Measurements from ENCODE around the gene UEVLD.

GRCh38 chr11:18526521-18527296, 61.8 kb downstream of the UEVLD start, which contains the start of gene TSG101:
- TF ChIP-seq ZBTB7A (IDR thresholded peaks at IDR 0.05; ENCODE audit: low read depth), result peak; percentile 80
- TF ChIP-seq RAD21 (IDR thresholded peaks at IDR 0.05; ENCODE audit: low read depth), result no peak
- 0 out of 2 replicates have a peak, but pooled peaks have one; percentile 12 for TF ChIP-seq FOXM1 (IDR thresholded peaks at IDR 0.05; ENCODE audit: borderline replicate concordance, low read depth)
- peak; percentile 3; the same call in 1 of the 2 replicates for TF ChIP-seq CEBPB (IDR thresholded peaks at IDR 0.05)
- peak; percentile 77 for TF ChIP-seq YY1 (IDR thresholded peaks at IDR 0.05; ENCODE audit: low read depth)
- peak; percentile 43; the same call in 1 of the 2 replicates for TF ChIP-seq EGR1 (IDR thresholded peaks at IDR 0.05)
- TF ChIP-seq EP300 (IDR thresholded peaks at IDR 0.05; ENCODE audit: borderline replicate concordance), result peak; percentile 34; the same call in 1 of the 2 replicates
- peak; percentile 85 for TF ChIP-seq MAX (IDR thresholded peaks at IDR 0.05)
- TF ChIP-seq CREB1 (IDR thresholded peaks at IDR 0.05; ENCODE audit: low read depth), result peak; percentile 86
- TF ChIP-seq REST (IDR thresholded peaks at IDR 0.05; ENCODE audit: low read depth), result no peak
- TF ChIP-seq NFIC (IDR thresholded peaks at IDR 0.05), result peak; percentile 31; the same call in 1 of the 2 replicates
- peak; percentile 70; the same call in 1 of the 2 replicates for TF ChIP-seq TCF12 (IDR thresholded peaks at IDR 0.05; ENCODE audit: low read depth)
- TF ChIP-seq TAF1 (IDR thresholded peaks at IDR 0.05; ENCODE audit: low read depth), result peak; percentile 94
- TF ChIP-seq TEAD4 (IDR thresholded peaks at IDR 0.05), result 0 out of 2 replicates have a peak, but pooled peaks have one; percentile 36
